K562 (cell line): ENCODE measurements around the gene HMCN2. TPM values are rescaled to one million over a fixed set of nuclear protein-coding genes. Genes with fewer than 3 reads are reported as not detected.
A peak's percentile ranks its signal among the peaks of the same experiment; 100 is the strongest.

Source experiments
- CHD4 ChIP-seq: fragments of 200-600 bp; sonication (generic); IDR thresholded peaks from 3 replicates; pipeline ENCODE4 v1.6.1; 2012; ENCODE audit warnings: low read depth, mild to moderate bottlenecking, mixed read lengths, low read length, inconsistent platforms; ENCODE audit not compliant: insufficient read depth, insufficient replicate concordance, poor library complexity, severe bottlenecking
- HDAC6 ChIP-seq: IDR thresholded peaks from 2 replicates; pipeline ENCODE4 v1.6.1; 2012; ENCODE audit warnings: low read depth, mild to moderate bottlenecking, control low read depth, inconsistent platforms, low read length, moderate library complexity
- JUN ChIP-seq, 2 experiments: sonication (generic) in 1 of 2; formaldehyde crosslinking in 1 of 2; IDR thresholded peaks; 2 replicates each; pipeline versions ENCODE4 v1.6.1 to v1.8.0; 2012 to 2022; ENCODE audit warnings: borderline replicate concordance in 2 of 2, mild to moderate bottlenecking in 2 of 2, improper control_type of control experiment in 1 of 2, low read depth in 1 of 2, low read length in 1 of 2, missing genetic modification reagents in 1 of 2
- ZC3H8 ChIP-seq: fragments of 450-650 bp; IDR thresholded peaks from 2 replicates; pipeline ENCODE4 v1.6.1; 2017
- polyA plus RNA-seq, 8 experiments: library from polyadenylated mRNA; depleted of rRNA in 4 of 8; stranded (reverse) in 5 of 8; unstranded in 3 of 8; fragments of >200 nt; fragmentation: Nextera tagmentation in 2 of 8; fragmentation: Illumina TruSeq in 1 of 8; extraction: Ambion mirVana in 2 of 8; extraction: Trizol in 1 of 8; gene quantifications; 2 replicates each; pipeline versions ENCODE4 v1.2.1 to v1.2.3, GENCODE V29; 2011 to 2014; ENCODE audit warnings: inconsistent platforms in 1 of 8, missing spikeins in 1 of 8
- total RNA-seq, 7 experiments: library from RNA; depleted of rRNA in 6 of 7; stranded (reverse); fragments of >200 nt in 6 of 7; fragmentation: Illumina TruSeq in 2 of 7; extraction: Trizol in 2 of 7; gene quantifications; 2 replicates each; pipeline versions ENCODE4 v1.2.1 to v1.2.3, GENCODE V29; 2011 to 2021; ENCODE audit warnings: low replicate concordance in 1 of 7
- TF ChIP-seq, protein P1 (sequence below): fragments of 450-650 bp; formaldehyde crosslinking; IDR thresholded peaks from 2 replicates; pipeline ENCODE4 v1.4.0; 2022; ENCODE audit warnings: missing genetic modification characterization
- TF ChIP-seq, protein P2 (sequence below): fragments of 250-450 bp; sonication (Bioruptor Pico); IDR thresholded peaks from 2 replicates; pipeline ENCODE4 v1.8.0; 2022; ENCODE audit warnings: moderate library complexity, mild to moderate bottlenecking, inconsistent platforms
- TF ChIP-seq, protein P3 (sequence below): IDR thresholded peaks from 2 replicates; pipeline ENCODE4 v1.6.1; 2012; ENCODE audit warnings: low read depth, low read length, improper control_type of control experiment, borderline replicate concordance
- TF ChIP-seq, protein P4 (sequence below), 2 experiments: fragments of 450-650 bp in 1 of 2; sonication (generic) in 1 of 2; formaldehyde crosslinking in 1 of 2; IDR thresholded peaks; 2 replicates each; pipeline versions ENCODE4 v1.7.1 to v1.9.0; 2016 to 2022; ENCODE audit warnings: inconsistent platforms in 1 of 2, mild to moderate bottlenecking in 1 of 2, missing genetic modification reagents in 1 of 2

The HMCN2 gene
- total and polyA plus RNA-seq, 9 of the 15 experiments (the other 6 are each of a cell fraction or from before 2014, with no cell fraction given): 0.01 TPM; not detected in 8

DNA sequence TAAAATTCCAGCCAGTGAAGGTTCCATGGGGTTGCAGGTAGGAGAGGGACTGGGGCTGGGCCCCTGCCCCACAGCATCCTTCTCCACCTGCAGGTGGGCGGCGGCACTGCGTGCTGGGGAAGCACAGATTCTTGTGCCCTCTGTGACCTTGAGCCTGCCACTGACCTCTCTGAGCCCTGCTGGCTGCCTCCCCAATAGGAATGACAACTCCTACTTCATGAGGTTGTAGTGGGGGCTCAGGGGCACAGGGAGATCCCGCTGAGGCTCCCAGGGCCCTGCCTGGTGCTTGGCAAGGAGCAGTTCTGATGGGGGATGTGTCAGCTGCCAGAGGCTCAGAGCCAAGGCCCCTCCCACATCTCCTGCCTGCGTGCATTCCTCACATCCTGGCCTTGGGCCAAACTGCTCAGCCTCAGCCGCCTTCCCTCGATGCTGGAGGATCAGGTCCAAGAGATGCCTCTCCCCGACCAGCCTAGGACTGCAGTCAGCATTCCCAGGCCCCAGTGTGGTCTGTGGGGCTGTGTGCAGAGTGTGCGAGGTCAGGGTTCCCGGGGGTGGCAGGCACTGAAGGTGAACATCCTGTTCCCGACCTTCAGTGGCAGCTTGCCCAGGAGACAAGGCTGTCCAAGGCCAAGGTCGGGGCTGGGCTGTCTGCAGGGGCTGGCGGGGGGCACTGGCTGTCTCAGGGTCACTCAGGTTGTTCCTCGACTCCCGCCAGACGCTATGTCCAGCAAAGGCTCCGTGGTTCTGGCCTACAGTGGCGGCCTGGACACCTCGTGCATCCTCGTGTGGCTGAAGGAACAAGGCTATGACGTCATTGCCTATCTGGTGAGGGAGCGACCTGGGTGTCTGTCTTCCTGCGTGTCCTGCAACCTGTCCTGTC, 186.2 kb downstream of the HMCN2 start (continued):
- TF ChIP-seq, protein P1, sequence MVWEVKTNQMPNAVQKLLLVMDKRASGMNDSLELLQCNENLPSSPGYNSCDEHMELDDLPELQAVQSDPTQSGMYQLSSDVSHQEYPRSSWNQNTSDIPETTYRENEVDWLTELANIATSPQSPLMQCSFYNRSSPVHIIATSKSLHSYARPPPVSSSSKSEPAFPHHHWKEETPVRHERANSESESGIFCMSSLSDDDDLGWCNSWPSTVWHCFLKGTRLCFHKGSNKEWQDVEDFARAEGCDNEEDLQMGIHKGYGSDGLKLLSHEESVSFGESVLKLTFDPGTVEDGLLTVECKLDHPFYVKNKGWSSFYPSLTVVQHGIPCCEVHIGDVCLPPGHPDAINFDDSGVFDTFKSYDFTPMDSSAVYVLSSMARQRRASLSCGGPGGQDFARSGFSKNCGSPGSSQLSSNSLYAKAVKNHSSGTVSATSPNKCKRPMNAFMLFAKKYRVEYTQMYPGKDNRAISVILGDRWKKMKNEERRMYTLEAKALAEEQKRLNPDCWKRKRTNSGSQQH (CRISPR knock-in tag): no peak
- TF ChIP-seq, protein P2, sequence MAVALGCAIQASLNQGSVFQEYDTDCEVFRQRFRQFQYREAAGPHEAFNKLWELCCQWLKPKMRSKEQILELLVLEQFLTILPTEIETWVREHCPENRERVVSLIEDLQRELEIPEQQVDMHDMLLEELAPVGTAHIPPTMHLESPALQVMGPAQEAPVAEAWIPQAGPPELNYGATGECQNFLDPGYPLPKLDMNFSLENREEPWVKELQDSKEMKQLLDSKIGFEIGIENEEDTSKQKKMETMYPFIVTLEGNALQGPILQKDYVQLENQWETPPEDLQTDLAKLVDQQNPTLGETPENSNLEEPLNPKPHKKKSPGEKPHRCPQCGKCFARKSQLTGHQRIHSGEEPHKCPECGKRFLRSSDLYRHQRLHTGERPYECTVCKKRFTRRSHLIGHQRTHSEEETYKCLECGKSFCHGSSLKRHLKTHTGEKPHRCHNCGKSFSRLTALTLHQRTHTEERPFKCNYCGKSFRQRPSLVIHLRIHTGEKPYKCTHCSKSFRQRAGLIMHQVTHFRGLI (CRISPR knock-in tag): no peak
- TF ChIP-seq HDAC6 (no peak), CHD4 (no peak), JUN (IDR thresholded peaks at IDR 0.05; ENCODE audit: borderline replicate concordance, low read depth, low read length) (peak; percentile 57), JUN (CRISPR knock-in tag; IDR thresholded peaks at IDR 0.05; ENCODE audit: borderline replicate concordance) (no peak), ZC3H8 (no peak)
- TF ChIP-seq, protein P3, sequence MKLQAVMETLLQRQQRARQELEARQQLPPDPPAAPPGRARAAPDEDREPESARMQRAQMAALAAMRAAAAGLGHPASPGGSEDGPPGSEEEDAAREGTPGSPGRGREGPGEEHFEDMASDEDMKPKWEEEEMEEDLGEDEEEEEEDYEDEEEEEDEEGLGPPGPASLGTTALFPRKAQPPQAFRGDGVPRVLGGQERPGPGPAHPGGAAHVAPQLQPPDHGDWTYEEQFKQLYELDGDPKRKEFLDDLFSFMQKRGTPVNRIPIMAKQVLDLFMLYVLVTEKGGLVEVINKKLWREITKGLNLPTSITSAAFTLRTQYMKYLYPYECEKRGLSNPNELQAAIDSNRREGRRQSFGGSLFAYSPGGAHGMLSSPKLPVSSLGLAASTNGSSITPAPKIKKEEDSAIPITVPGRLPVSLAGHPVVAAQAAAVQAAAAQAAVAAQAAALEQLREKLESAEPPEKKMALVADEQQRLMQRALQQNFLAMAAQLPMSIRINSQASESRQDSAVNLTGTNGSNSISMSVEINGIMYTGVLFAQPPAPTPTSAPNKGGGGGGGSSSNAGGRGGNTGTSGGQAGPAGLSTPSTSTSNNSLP: no peak
- TF ChIP-seq, protein P4, sequence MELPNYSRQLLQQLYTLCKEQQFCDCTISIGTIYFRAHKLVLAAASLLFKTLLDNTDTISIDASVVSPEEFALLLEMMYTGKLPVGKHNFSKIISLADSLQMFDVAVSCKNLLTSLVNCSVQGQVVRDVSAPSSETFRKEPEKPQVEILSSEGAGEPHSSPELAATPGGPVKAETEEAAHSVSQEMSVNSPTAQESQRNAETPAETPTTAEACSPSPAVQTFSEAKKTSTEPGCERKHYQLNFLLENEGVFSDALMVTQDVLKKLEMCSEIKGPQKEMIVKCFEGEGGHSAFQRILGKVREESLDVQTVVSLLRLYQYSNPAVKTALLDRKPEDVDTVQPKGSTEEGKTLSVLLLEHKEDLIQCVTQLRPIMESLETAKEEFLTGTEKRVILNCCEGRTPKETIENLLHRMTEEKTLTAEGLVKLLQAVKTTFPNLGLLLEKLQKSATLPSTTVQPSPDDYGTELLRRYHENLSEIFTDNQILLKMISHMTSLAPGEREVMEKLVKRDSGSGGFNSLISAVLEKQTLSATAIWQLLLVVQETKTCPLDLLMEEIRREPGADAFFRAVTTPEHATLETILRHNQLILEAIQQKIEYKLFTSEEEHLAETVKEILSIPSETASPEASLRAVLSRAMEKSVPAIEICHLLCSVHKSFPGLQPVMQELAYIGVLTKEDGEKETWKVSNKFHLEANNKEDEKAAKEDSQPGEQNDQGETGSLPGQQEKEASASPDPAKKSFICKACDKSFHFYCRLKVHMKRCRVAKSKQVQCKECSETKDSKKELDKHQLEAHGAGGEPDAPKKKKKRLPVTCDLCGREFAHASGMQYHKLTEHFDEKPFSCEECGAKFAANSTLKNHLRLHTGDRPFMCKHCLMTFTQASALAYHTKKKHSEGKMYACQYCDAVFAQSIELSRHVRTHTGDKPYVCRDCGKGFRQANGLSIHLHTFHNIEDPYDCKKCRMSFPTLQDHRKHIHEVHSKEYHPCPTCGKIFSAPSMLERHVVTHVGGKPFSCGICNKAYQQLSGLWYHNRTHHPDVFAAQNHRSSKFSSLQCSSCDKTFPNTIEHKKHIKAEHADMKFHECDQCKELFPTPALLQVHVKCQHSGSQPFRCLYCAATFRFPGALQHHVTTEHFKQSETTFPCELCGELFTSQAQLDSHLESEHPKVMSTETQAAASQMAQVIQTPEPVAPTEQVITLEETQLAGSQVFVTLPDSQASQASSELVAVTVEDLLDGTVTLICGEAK (IDR thresholded peaks at IDR 0.05): no peak
- TF ChIP-seq, protein P4 (CRISPR knock-in tag; IDR thresholded peaks at IDR 0.05): no peak
